SH-SY5Y (cell line): Measurements from ENCODE around the gene ACP1.

Experiments
- GATA2 ChIP-seq: IDR thresholded peaks from 2 replicates; pipeline ENCODE4 v1.6.1; 2011; ENCODE audit warnings: mild to moderate bottlenecking, low read depth, low read length
- GATA3 ChIP-seq: IDR thresholded peaks from 2 replicates; pipeline ENCODE4 v1.6.1; 2011; ENCODE audit warnings: low read depth, mild to moderate bottlenecking, low read length, moderate library complexity

DNA sequence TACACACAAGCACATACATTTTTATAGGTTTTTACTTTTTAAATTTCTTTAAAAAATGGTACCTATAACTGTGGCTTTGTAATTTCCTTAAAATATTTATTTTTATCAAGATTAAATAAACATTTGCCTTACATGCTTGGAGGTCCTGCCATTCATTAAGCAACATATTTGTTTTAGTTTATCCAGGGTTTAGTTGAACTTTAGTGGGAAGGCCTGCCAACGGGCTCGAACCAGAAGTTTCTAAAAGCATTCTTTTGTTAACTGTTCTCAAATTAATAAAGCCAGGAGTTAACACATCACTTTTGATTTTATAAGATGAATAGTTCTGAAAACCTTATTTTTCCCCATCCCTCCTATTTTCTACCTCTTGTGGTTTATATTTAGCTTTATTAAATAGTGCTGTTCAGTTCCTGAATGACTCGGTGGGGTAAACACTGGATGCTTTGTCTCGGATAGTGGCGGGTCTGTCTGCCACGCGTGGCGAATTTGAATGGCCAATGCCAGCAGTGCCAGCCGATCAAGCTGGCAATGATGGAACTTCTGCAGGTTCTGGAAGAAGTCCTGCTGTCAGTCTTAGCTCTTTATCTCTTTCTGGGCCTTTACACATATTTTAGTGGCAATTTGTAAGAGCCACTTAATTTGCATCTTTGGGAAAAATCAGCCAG lies 33.1 kb upstream of the ACP1 start:
- TF ChIP-seq GATA3, result no peak
- no peak for TF ChIP-seq GATA2
